Measurements from ENCODE around the gene EXOSC2. TPM values are rescaled to one million over a fixed set of nuclear protein-coding genes. Genes with fewer than 3 reads are reported as not detected.
A peak's percentile ranks its signal among the peaks of the same experiment; 100 is the strongest.

EXOSC2 gene, protein sequence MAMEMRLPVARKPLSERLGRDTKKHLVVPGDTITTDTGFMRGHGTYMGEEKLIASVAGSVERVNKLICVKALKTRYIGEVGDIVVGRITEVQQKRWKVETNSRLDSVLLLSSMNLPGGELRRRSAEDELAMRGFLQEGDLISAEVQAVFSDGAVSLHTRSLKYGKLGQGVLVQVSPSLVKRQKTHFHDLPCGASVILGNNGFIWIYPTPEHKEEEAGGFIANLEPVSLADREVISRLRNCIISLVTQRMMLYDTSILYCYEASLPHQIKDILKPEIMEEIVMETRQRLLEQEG
- polyA plus RNA-seq (ENCODE audit: insufficient read depth in 1 of 5, insufficient read length in 5 of 5, low replicate concordance in 1 of 5), result 10 to 100 TPM; 42.1 to 53.7 (median 49.2) TPM
- long read RNA-seq, donor 1, partial matches to known transcripts, result 0 of 6 reads
- long read RNA-seq, donor 1, other reads (novel, unspliced or antisense), result 0 of 6 reads
- long read RNA-seq, donor 2, transcript EXOSC2-204 (9 exons, 2,040 nt), result major isoform, 8 of 9 reads
- long read RNA-seq, donor 2, partial matches to known transcripts, result 0 of 9 reads
- long read RNA-seq, donor 2, other reads (novel, unspliced or antisense), result 0 of 9 reads
- long read RNA-seq, donor 3, partial matches to known transcripts, result 0 of 2 reads
- long read RNA-seq, donor 3, other reads (novel, unspliced or antisense), result 0 of 2 reads
- long read RNA-seq, donor 4, partial matches to known transcripts, result 27 of 31 reads
- long read RNA-seq, donor 4, other reads (novel, unspliced or antisense), result 0 of 31 reads
- long read RNA-seq, donor 5, transcript EXOSC2-207 (3 exons, 2,766 nt), result major isoform, 6 of 10 reads
- long read RNA-seq, donor 5, partial matches to known transcripts, result 0 of 10 reads
- long read RNA-seq, donor 5, other reads (novel, unspliced or antisense), result 0 of 10 reads
- long read RNA-seq, donor 6, partial matches to known transcripts, result 0 of 8 reads
- long read RNA-seq, donor 6, other reads (novel, unspliced or antisense), result 0 of 8 reads
- long read RNA-seq, donor 7, partial matches to known transcripts, result 0 of 4 reads
- long read RNA-seq, donor 7, other reads (novel, unspliced or antisense), result 0 of 4 reads
- long read RNA-seq, donor 8, partial matches to known transcripts, result 0 of 2 reads
- long read RNA-seq, donor 8, other reads (novel, unspliced or antisense), result 0 of 2 reads

- peak; percentile 96 to 97 for DNase-seq
These were observed at the start of gene EXOSC2 for GRCh38 chr9:130693426-130694191. Gene EXOSC2 (plus strand): TSS chr9:130693780. CDS start chr9:130693792, 12 bp downstream.

- no peak for DNase-seq
These were observed 42.4 kb upstream of the EXOSC2 start for GRCh38 chr9:130651221-130651620.

- DNase-seq, result no peak
These were observed 41.8 kb upstream of the EXOSC2 start for GRCh38 chr9:130651752-130652151.

DNA sequence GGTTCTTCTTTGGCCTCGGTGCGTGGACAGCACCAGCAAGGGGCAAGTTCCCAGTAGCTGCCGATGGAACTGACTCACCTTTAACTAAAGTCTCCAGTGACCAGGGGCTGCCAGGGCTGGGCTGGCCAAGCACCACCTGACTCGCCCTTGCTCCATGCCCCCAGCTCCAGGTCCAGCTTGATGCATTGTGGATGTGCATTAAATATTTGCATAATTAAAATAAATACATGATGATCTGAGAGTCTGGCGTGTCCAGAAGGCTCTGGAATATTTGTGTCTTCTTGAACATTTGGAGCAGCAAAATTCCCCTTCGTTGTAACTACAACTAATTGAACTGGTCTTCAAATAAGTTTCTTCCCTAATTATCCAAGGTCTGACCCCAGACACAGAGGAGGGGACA is 38.7 kb upstream of the EXOSC2 start:
- DNase-seq, result no peak

DNA sequence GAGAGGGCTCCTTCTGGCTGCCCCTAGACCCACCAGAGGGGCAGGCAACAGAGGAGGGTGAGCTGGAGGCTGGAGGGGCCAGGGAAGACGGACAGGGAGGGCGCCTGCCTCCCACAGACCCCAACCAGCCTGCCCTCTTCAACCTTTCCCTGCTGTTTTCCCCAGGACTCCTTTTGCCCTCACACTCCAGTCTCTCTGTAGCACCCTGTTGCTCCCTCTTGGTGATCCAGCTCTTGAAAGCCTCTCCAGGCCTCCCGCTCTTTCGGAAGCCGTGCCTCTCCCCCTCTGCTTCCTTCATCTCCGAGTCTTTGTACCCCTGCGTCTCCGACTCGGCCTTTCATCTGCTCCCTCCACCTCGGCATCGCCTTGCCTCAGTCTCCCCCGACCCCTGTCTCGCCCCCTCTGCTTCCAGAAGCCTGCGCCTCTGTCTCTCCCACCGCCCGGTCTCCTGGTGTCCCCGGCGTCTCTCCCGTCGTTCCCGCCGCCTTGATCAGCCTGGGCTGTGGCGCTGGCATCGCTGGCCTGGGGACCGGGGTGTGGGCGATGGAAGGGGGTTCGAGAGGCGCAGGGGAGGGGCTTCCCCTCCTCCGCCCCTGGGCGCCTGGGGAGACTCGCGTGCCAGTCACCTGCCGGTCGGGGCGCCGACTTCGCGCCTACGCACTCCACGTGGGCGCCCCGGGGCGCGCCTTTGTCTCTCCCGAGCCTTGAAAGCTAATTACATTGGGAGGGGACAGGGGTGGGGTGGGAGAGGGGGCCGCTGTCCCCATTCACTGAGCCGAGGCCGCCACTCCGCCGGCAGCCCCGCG is 34.5 kb upstream of the EXOSC2 start:
- no peak for DNase-seq

GRCh38 chr9:130659699-130660248 is 33.8 kb upstream of the EXOSC2 start:
- DNase-seq, result no peak

- DNase-seq, result no peak
These were observed 33.3 kb upstream of the EXOSC2 start for GRCh38 chr9:130660326-130660682.

GRCh38 chr9:130660683-130661450 is 32.7 kb upstream of the EXOSC2 start:
- DNase-seq, result no peak

DNA sequence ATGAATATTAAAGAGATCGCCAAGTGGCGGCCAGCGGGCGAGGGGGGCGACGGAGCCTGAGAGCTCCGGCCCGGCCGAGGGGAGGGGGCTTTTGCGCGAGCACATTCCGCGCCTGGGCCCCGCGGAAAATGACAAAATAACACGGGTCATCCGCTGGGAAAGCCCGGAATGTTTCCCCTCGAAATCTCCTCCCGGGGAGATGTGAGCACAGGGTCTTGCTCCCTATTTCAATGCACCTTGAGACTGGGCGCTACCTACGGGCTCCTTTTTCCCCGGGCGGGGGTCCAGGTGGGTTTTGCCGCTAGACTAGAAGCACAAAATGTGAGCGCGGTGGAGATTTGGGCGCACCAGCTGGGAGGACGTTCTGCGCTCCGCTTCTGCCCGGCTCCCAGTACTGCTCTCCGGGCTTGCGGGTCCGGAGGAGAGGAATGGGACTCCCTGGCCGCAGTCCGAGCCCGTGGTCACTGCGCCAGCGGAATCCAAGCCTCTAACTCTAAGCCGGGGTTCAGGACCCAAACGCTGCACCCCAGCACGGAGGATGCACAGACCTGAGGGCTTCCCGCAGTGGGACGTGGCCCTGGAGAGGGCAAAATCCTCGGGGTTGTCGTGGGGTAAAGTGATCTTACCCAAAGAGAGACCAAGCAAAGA is 32.0 kb upstream of the EXOSC2 start:
- DNase-seq, result no peak

GRCh38 chr9:130662099-130662969 is 31.2 kb upstream of the EXOSC2 start:
- DNase-seq, result no peak

DNA sequence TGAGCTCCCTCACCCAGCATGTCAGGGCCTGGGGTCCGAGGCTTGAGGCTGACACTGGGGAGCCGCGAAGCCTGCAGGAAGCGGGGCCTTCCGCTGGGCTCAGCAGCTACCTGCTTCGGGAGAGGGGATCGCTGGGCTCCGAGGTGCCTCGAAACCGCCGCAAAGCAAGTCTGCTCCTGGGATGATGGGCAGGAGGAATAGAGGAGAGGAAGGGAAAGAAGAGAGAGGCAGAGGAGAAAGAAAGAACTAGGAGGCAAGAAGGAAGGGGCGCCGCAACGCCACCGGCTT is 30.7 kb upstream of the EXOSC2 start:
- DNase-seq, result no peak

GRCh38 chr9:130663258-130663976 is 30.2 kb upstream of the EXOSC2 start:
- DNase-seq, result no peak

DNA sequence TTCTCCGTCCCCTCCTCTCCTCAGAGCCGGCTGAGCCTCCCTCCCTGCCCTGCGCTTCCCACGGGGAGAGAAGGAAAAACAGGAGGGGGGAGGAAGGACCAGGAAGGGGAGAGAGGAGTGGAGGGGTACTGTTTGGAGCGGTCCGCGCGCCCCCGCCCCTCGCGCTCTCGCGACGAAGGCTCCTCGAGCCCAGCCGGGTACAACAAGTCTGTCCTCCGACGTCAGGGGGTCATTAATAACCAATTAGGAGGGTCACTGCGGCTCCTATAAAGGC is 29.7 kb upstream of the EXOSC2 start:
- no peak for DNase-seq

DNA sequence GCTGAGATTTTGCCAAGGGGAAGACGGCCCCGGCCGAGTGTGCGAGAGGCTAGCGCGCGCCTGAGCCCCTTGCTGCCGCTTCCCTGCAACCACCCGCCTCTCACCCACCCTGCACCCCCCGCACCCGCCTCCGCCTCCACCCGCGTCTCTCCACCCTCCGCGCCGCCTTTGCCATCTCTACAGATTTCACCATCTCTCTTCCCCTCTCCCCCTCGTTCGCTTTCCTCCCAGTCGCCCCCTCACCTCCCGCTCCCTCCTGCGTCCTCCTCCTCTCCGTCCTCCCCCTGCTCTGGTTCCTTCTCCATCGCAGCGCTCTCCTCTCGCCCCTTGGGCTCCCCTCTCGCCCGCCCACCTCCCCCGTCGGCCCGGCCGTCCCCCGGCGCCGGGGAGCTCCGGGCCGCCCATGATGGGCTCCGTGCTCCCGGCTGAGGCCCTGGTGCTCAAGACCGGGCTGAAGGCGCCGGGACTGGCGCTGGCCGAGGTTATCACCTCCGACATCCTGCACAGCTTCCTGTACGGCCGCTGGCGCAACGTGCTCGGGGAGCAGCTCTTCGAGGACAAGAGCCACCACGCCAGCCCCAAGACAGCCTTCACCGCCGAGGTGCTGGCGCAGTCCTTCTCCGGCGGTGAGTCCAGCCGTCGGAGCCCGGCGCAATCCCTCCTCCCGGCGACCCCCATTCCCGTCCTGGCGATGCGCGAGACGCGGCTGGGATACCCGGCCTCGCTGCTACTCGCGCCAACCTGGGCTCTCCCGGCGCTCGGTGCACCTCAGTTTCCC is 29.1 kb upstream of the EXOSC2 start, which contains the start of gene PRDM12:
TSS of gene PRDM12 (plus strand) at position 344 of the 778 bp plus-strand sequence. CDS start at position 404, 60 bp downstream.
- no peak for DNase-seq

- DNase-seq, result no peak
These were observed 28.6 kb upstream of the EXOSC2 start for GRCh38 chr9:130665029-130665430.

Measured in right lung (tissue), 10 donors.